H1 (cell line): ENCODE measurements around the gene DNLZ. TPM values are rescaled to one million over a fixed set of nuclear protein-coding genes. Genes with fewer than 3 reads are reported as not detected.

Source experiments
- CTCF ChIA-PET: fragments of 300-600 bp; sonication (Branson Sonifier 250); formaldehyde crosslinking; loops from one replicate; lab custom pipeline; 2021; ENCODE audit not compliant: partially characterized antibody; lab: Charles Lee
- POLR2A ChIA-PET: fragments of 300-600 bp; sonication (Branson Sonifier 250); formaldehyde crosslinking; loops from one replicate; lab custom pipeline; 2021; ENCODE audit warnings: inconsistent platforms; ENCODE audit not compliant: partially characterized antibody; lab: Charles Lee
- DNase-seq, 2 experiments: peaks; one replicate each; pipeline versions ENCODE4 v3.0.0 to v3.0.0-alpha.2; 2010 to 2022; ENCODE audit warnings: low spot score in 2 of 2, low read depth in 1 of 2, mixed read lengths in 1 of 2
- FAIRE-seq: peaks from 2 replicates; lab custom pipeline; 2011; peaks lifted over from hg19 to GRCh38; lab: Jason Lieb, UNC
- H2AFZ ChIP-seq: 2 replicates; pipeline ENCODE4 v1.8.1; 2012; ENCODE audit warnings: low read length, inconsistent platforms
- H2AK5ac ChIP-seq: 2 replicates; pipeline ENCODE4 v1.6.1; 2013; ENCODE audit warnings: low read depth, low read length
- H2BK120ac ChIP-seq: replicated peaks from 2 replicates; pipeline ENCODE3; 2013; ENCODE audit warnings: low read depth, low read length, inconsistent platforms
- H2BK12ac ChIP-seq: 2 replicates; pipeline ENCODE4 v1.6.1; 2013; ENCODE audit warnings: low read depth, low read length
- H2BK15ac ChIP-seq: 2 replicates; pipeline ENCODE4 v1.6.1; 2013; ENCODE audit warnings: low read length
- H2BK20ac ChIP-seq: 2 replicates; pipeline ENCODE4 v1.6.1; 2013; ENCODE audit warnings: low read length
- H2BK5ac ChIP-seq: 2 replicates; pipeline ENCODE4 v1.6.1; 2013; ENCODE audit warnings: low read depth, low read length
- H3K14ac ChIP-seq: 2 replicates; pipeline ENCODE4 v1.6.1; 2013; ENCODE audit warnings: inconsistent platforms; ENCODE audit not compliant: insufficient read length
- H3K18ac ChIP-seq: 2 replicates; pipeline ENCODE4 v1.6.1; 2013; ENCODE audit warnings: low read length; ENCODE audit errors: extremely low read depth
- H3K23ac ChIP-seq: 2 replicates; pipeline ENCODE4 v1.6.1; 2013; ENCODE audit warnings: inconsistent platforms; ENCODE audit not compliant: insufficient read length
- H3K23me2 ChIP-seq: 2 replicates; pipeline ENCODE4 v1.6.1; 2013; ENCODE audit warnings: low read depth, low read length
- H3K27ac ChIP-seq: 2 replicates; pipeline ENCODE4 v1.6.1; 2011; ENCODE audit warnings: low read depth, low read length, inconsistent platforms
- H3K27me3 ChIP-seq, 4 experiments: replicated peaks in 1 of 4; 1 replicate in 1 of 4; 2 replicates in 3 of 4; pipeline versions ENCODE4 v1.6.1 to v1.8.1; 2011 to 2013; ENCODE audit warnings: low read length in 3 of 4, mild to moderate bottlenecking in 3 of 4, inconsistent platforms in 2 of 4, mixed read lengths in 2 of 4, moderate library complexity in 1 of 4; ENCODE audit not compliant: control insufficient read depth in 3 of 4, insufficient read depth in 3 of 4; ENCODE audit errors: extremely low read depth in 1 of 4
- H3K36me3 ChIP-seq, 4 experiments: 2 replicates each; pipeline versions ENCODE4 v1.6.1 to v1.8.1; 2011 to 2013; ENCODE audit warnings: mild to moderate bottlenecking in 4 of 4, low read length in 3 of 4, moderate library complexity in 2 of 4, control low read depth in 1 of 4, inconsistent platforms in 1 of 4; ENCODE audit not compliant: insufficient read depth in 4 of 4, control insufficient read depth in 2 of 4
- H3K4ac ChIP-seq: replicated peaks from 2 replicates; pipeline ENCODE3; 2013; ENCODE audit warnings: low read length, low read depth, mixed read lengths, inconsistent platforms; ENCODE audit not compliant: insufficient read length
- H3K4me1 ChIP-seq, 4 experiments: replicated peaks in 1 of 4; 1 replicate in 1 of 4; 2 replicates in 3 of 4; pipeline versions ENCODE4 v1.6.1 to v1.8.1; 2011 to 2013; ENCODE audit warnings: low read length in 3 of 4, inconsistent platforms in 2 of 4, mixed read lengths in 1 of 4; ENCODE audit not compliant: insufficient read depth in 4 of 4, control insufficient read depth in 3 of 4
- H3K4me2 ChIP-seq, 2 experiments: 2 replicates each; pipeline versions ENCODE4 v1.6.1 to v1.8.1; 2011 to 2013; ENCODE audit warnings: low read depth in 2 of 2, low read length in 2 of 2, control low read depth in 1 of 2, inconsistent platforms in 1 of 2, mild to moderate bottlenecking in 1 of 2; ENCODE audit not compliant: insufficient read depth in 1 of 2
- H3K4me3 ChIP-seq, 4 experiments: fragments of 200-600, 300-600 bp in 1 of 4; sonication (generic), shearing (Covaris generic), sonication (Bioruptor Twin) in 1 of 4; 2 replicates each; pipeline versions ENCODE4 v1.5.1 to v1.8.1; 2011 to 2016; ENCODE audit warnings: low read length in 4 of 4, low read depth in 3 of 4, control low read depth in 2 of 4, inconsistent platforms in 2 of 4, mild to moderate bottlenecking in 2 of 4, mixed read lengths in 1 of 4, moderate library complexity in 1 of 4; ENCODE audit not compliant: insufficient read depth in 2 of 4; ENCODE audit errors: extremely low read depth in 1 of 4
- H3K56ac ChIP-seq: replicated peaks from 2 replicates; pipeline ENCODE3; 2013; ENCODE audit warnings: low read depth, mild to moderate bottlenecking, mixed read lengths, low read length, inconsistent platforms; ENCODE audit not compliant: insufficient read length
- H3K79me1 ChIP-seq: 2 replicates; pipeline ENCODE4 v1.6.1; 2013; ENCODE audit warnings: low read depth, low read length, control low read depth
- H3K79me2 ChIP-seq, 2 experiments: 2 replicates each; pipeline versions ENCODE4 v1.6.1 to v1.8.1; 2012 to 2013; ENCODE audit warnings: low read length in 2 of 2, mild to moderate bottlenecking in 2 of 2, inconsistent platforms in 1 of 2; ENCODE audit not compliant: insufficient read depth in 2 of 2, control insufficient read depth in 1 of 2
- H3K9ac ChIP-seq, 4 experiments: replicated peaks in 1 of 4; 1 replicate in 1 of 4; 2 replicates in 3 of 4; pipeline versions ENCODE4 v1.6.1 to v1.8.1; 2011 to 2013; ENCODE audit warnings: low read depth in 3 of 4, low read length in 3 of 4, control low read depth in 2 of 4, mild to moderate bottlenecking in 2 of 4, moderate library complexity in 2 of 4, inconsistent platforms in 1 of 4; ENCODE audit errors: extremely low read depth in 1 of 4
- H3K9me3 ChIP-seq, 2 experiments: 2 replicates each; pipeline versions ENCODE4 v1.6.1 to v1.8.1; 2012 to 2013; ENCODE audit warnings: mild to moderate bottlenecking in 2 of 2, moderate library complexity in 2 of 2, control low read depth in 1 of 2, inconsistent platforms in 1 of 2, low read depth in 1 of 2, low read length in 1 of 2, mixed read lengths in 1 of 2; ENCODE audit not compliant: insufficient read depth in 2 of 2
- H4K20me1 ChIP-seq, 2 experiments: replicated peaks in 1 of 2; 2 replicates each; pipeline versions ENCODE3 to v1.8.1; 2011 to 2013; ENCODE audit warnings: inconsistent platforms in 2 of 2, low read length in 2 of 2, mild to moderate bottlenecking in 1 of 2; ENCODE audit not compliant: insufficient read depth in 2 of 2, control insufficient read depth in 1 of 2
- H4K5ac ChIP-seq: 2 replicates; pipeline ENCODE4 v1.6.1; 2013; ENCODE audit warnings: low read length, low read depth, mixed read lengths, inconsistent platforms; ENCODE audit not compliant: insufficient read length
- H4K8ac ChIP-seq: 2 replicates; pipeline ENCODE4 v1.8.0; 2013; ENCODE audit warnings: mild to moderate bottlenecking, moderate library complexity, low read length, inconsistent platforms; ENCODE audit not compliant: insufficient read depth; ENCODE audit errors: extremely low read depth
- H4K91ac ChIP-seq: replicated peaks from 2 replicates; pipeline ENCODE3; 2013; ENCODE audit warnings: low read length, mixed read lengths, inconsistent platforms; ENCODE audit not compliant: insufficient read length
- BRCA1 ChIP-seq: IDR thresholded peaks from 2 replicates; pipeline ENCODE4 v1.6.1; 2012; ENCODE audit warnings: low read depth, low read length, improper control_type of control experiment
- CBX8 ChIP-seq: fragments of 300-800, 300-1000 bp; sonication (generic); IDR thresholded peaks from 2 replicates; pipeline ENCODE4 v1.7.1; 2016; ENCODE audit warnings: low read depth, low read length, borderline replicate concordance
- CTCF ChIP-seq, 3 experiments: IDR thresholded peaks; 1 replicate in 2 of 3; 2 replicates in 1 of 3; pipeline versions ENCODE4 v1.5.1 to v1.6.1; 2011; ENCODE audit warnings: low read length in 3 of 3, mild to moderate bottlenecking in 3 of 3, inconsistent platforms in 2 of 3, low read depth in 1 of 3, moderate library complexity in 1 of 3; ENCODE audit not compliant: insufficient read depth in 1 of 3; ENCODE audit errors: control extremely low read depth in 1 of 3
- KDM1A ChIP-seq: fragments of 200-600, 300-600 bp; sonication (generic); IDR thresholded peaks from 2 replicates; pipeline ENCODE4 v1.7.1; 2016; ENCODE audit warnings: mild to moderate bottlenecking, low read length, borderline replicate concordance
- RNF2 ChIP-seq: fragments of 200-900, 300-1000 bp; sonication (generic); IDR thresholded peaks from 2 replicates; pipeline ENCODE4 v1.7.1; 2016; ENCODE audit warnings: borderline replicate concordance, low read depth, mild to moderate bottlenecking, antibody characterized with exemption, low read length; ENCODE audit not compliant: poor library complexity, severe bottlenecking; ENCODE audit errors: missing control alignments
- RXRA ChIP-seq: IDR thresholded peaks from 2 replicates; pipeline ENCODE4 v1.6.1; 2011; ENCODE audit warnings: low read depth, mild to moderate bottlenecking, low read length, moderate library complexity; ENCODE audit not compliant: insufficient read depth
- YY1 ChIP-seq: IDR thresholded peaks from 2 replicates; pipeline ENCODE4 v1.6.1; 2011; ENCODE audit warnings: low read depth, mild to moderate bottlenecking, low read length
- WGBS, 2 experiments: shearing (Covaris generic) in 1 of 2; methylation state at CpG; one replicate each; pipeline versions ENCODE4 v1.1.6 to v1.1.7; 2013 to 2015; ENCODE audit warnings: low lambda C conversion rate in 2 of 2, mixed read lengths in 2 of 2, inconsistent platforms in 1 of 2, low coverage in 1 of 2, missing lambda C conversion rate in 1 of 2; ENCODE audit not compliant: insufficient replicate concordance in 2 of 2, insufficient coverage in 1 of 2, insufficient read length in 1 of 2; ENCODE audit errors: extremely low coverage in 1 of 2, missing lambda C conversion rate in 1 of 2; 5-methylcytosine and 5-hydroxymethylcytosine counted together
- polyA plus RNA-seq, 7 experiments: library from polyadenylated mRNA; depleted of rRNA in 3 of 7; stranded (reverse) in 5 of 7; unstranded in 2 of 7; fragments of >200 nt in 5 of 7; fragments of 200-250 nt in 2 of 7; gene quantifications; 1 replicate in 5 of 7; 2 replicates in 1 of 7; 4 replicates in 1 of 7; pipeline versions ENCODE4 v1.2.1 to v1.2.3, GENCODE V29; 2011 to 2013; ENCODE audit warnings: missing spikeins in 2 of 7, mixed read lengths in 2 of 7
- total RNA-seq: library from RNA; stranded (reverse); fragmentation: NEBNext Ultra II Directional; extraction: Animal tissue kit (Norgen Biotek cat#: 25700); gene quantifications from 2 replicates; pipeline ENCODE4 v1.2.1, GENCODE V29; 2021

The DNLZ gene
- total and polyA plus RNA-seq, 2 of the 8 experiments (the other 6 are each of a cell fraction or from before 2014, with no cell fraction given) = 11.6 to 17.9 TPM

GRCh38 chr9:136328011-136328621 lies 35.4 kb downstream of the DNLZ start:
- Histone ChIP-seq H3K79me2 (no peaks in the 10 kb centered on the region), H3K23me2 (peaks cover 4% of the 10 kb centered on the region; the same call in 1 of the 2 replicates), H3K23ac (no peak overlapping the region), H3K4ac (no peak overlapping the region), H3K14ac (no peak overlapping the region), H4K8ac (peak overlapping the region; percentile 28; the same call in 1 of the 2 replicates), H2BK5ac (peak overlapping the region; percentile 35; the same call in 1 of the 2 replicates), H3K27ac (no peak overlapping the region), H3K9ac (peak overlapping the region in 3 of 4 experiments; percentile 2 to 45 (median 21); a peak in 3 of 7 replicates), H3K56ac (no peak overlapping the region), H3K79me1 (no peaks in the 10 kb centered on the region), H3K4me3 (peak overlapping the region; percentile 30 to 63 (median 42)), H3K18ac (peak overlapping the region; percentile 32), H2BK15ac (peak overlapping the region; percentile 61; the same call in 1 of the 2 replicates), H2BK20ac (no peak overlapping the region), H2BK120ac (no peak overlapping the region), H3K9me3 (no peaks in the 10 kb centered on the region), H4K20me1 (peaks cover 0 to 6% of the 10 kb centered on the region in 2 experiments), H4K91ac (peak overlapping the region; percentile 85), H2AFZ (no peak overlapping the region), H2AK5ac (peak overlapping the region; percentile 48; the same call in 1 of the 2 replicates), H3K27me3 (no peaks in the 10 kb centered on the region), H3K36me3 (no peaks in the 10 kb centered on the region), H2BK12ac (0 out of 2 replicates have a peak overlapping the region, but pooled peaks have one; percentile 84), H3K4me1 (peaks cover 0 to 24% (median 20%) of the 10 kb centered on the region in 4 experiments; a peak in 6 of 7 replicates), H4K5ac (no peak overlapping the region), H3K4me2 (peak overlapping the region; percentile 38 to 75)
- ChIA-PET CTCF (interaction anchor here (0.9 to 1.9 kb wide), 4 partner anchors 10 to 36 kb away, joined by 3 to 6 read pairs (median 3); partner anchors contain the start of gene DNLZ), POLR2A (interaction anchor here (0.6 to 1.1 kb wide), 4 partner anchors 9 to 210 kb away, joined by 3 to 5 read pairs (median 4); partner anchors contain the start of gene TMEM250)
- no peak for FAIRE-seq
- DNase-seq = no peak
- 81% methylated on average over 11 of the region's 13 CpGs; no CpG with 5 or more reads in 1 of the 2 experiments for WGBS, 2 experiments
- TF ChIP-seq CTCF (IDR thresholded peaks at IDR 0.05; ENCODE audit: control extremely low read depth in 1 of 3, insufficient read depth in 1 of 3, low read depth in 1 of 3, low read length in 3 of 3) = no peak
- no peak for TF ChIP-seq RNF2
- TF ChIP-seq CBX8 = no peak
- no peak for TF ChIP-seq YY1
- no peak for TF ChIP-seq BRCA1
- TF ChIP-seq KDM1A = no peak
- no peak for TF ChIP-seq RXRA
